Spleen (tissue), 11 donors: ENCODE data around the gene MDH1. TPM values are rescaled to one million over a fixed set of nuclear protein-coding genes. Genes with fewer than 3 reads are reported as not detected.
"Not testable (repeated sequence)": the region's sequence is repeated elsewhere in the genome, so short reads cannot be mapped to it uniquely, and the experiment has no call there.

ENCODE experiments used
- DNase-seq: peaks from one replicate; pipeline ENCODE4 v3.0.0-alpha.2; 2020
- H3K27ac ChIP-seq, 8 donors: fragments of 200-600 bp; sonication (generic) in 7 of 8; 1 replicate in 4 of 8; 2 replicates in 4 of 8; pipeline versions ENCODE4 v1.5.0 to v1.8.0; 2016 to 2021; ENCODE audit warnings: inconsistent platforms in 4 of 8, mild to moderate bottlenecking in 4 of 8, moderate library complexity in 1 of 8
- H3K27me3 ChIP-seq, 7 donors: fragments of 200-600 bp; sonication (generic) in 6 of 7; replicated peaks in 1 of 7; 1 replicate in 4 of 7; 2 replicates in 3 of 7; pipeline versions ENCODE4 v1.5.0 to v1.8.0; 2016 to 2021; ENCODE audit warnings: inconsistent platforms in 3 of 7, mild to moderate bottlenecking in 1 of 7
- H3K36me3 ChIP-seq, 6 donors: fragments of 200-600 bp; sonication (generic) in 5 of 6; 1 replicate in 4 of 6; 2 replicates in 2 of 6; pipeline versions ENCODE4 v1.5.0 to v1.8.0; 2016 to 2021; ENCODE audit warnings: inconsistent platforms in 2 of 6
- H3K4me1 ChIP-seq, 6 donors: fragments of 200-600 bp; sonication (generic) in 5 of 6; 1 replicate in 3 of 6; 2 replicates in 3 of 6; pipeline versions ENCODE4 v1.5.0 to v1.8.0; 2016 to 2021; ENCODE audit warnings: inconsistent platforms in 3 of 6
- H3K4me3 ChIP-seq, 8 donors: fragments of 200-600 bp; sonication (generic) in 7 of 8; 1 replicate in 4 of 8; 2 replicates in 4 of 8; pipeline versions ENCODE4 v1.5.0 to v1.8.0; 2016 to 2021; ENCODE audit warnings: inconsistent platforms in 4 of 8, mild to moderate bottlenecking in 4 of 8, moderate library complexity in 2 of 8
- H3K9me3 ChIP-seq, 8 donors: fragments of 200-600 bp; sonication (generic) in 7 of 8; 1 replicate in 4 of 8; 2 replicates in 4 of 8; pipeline versions ENCODE4 v1.5.0 to v1.8.0; 2016 to 2021; ENCODE audit warnings: inconsistent platforms in 4 of 8
- CTCF ChIP-seq, 11 experiments: fragments of 200-600 bp in 7 of 11; fragments of 450-650 bp in 4 of 11; sonication (generic) in 4 of 11; IDR thresholded peaks in 8 of 11; conservative IDR thresholded peaks in 3 of 11; 1 replicate in 7 of 11; 2 replicates in 4 of 11; pipeline versions ENCODE4 v1.4.0 to v1.8.0; 2016 to 2021; ENCODE audit warnings: antibody characterized with exemption in 11 of 11, inconsistent platforms in 4 of 11, mild to moderate bottlenecking in 1 of 11
- POLR2A ChIP-seq, 3 donors: fragments of 450-650 bp; IDR thresholded peaks; one replicate each; pipeline ENCODE4 v1.5.1; 2017; ENCODE audit warnings: antibody characterized with exemption in 3 of 3, mild to moderate bottlenecking in 1 of 3
- POLR2AphosphoS5 ChIP-seq, 3 donors: sonication (generic); formaldehyde crosslinking; IDR thresholded peaks; one replicate each; pipeline ENCODE4 v1.5.1; 2017; ENCODE audit warnings: antibody characterized with exemption in 3 of 3
- WGBS, 5 donors: extraction: QIAGEN DNeasy Blood & Tissue Kit in 3 of 5; methylation state at CpG; one replicate each; pipeline versions ENCODE4 v1.1.5 to v1.1.7; 2013 to 2018; 5-methylcytosine and 5-hydroxymethylcytosine counted together
- intact Hi-C: fragments of 100-400 bp; cut with DNase I; formaldehyde crosslinking; loops from one replicate; pipeline ENCODE4 v1.15.0; 2023; ENCODE audit warnings: low total_unique reads
- polyA plus RNA-seq, 3 donors: library from polyadenylated mRNA; stranded (reverse); fragments of 200-250 nt; gene quantifications; one replicate each; pipeline ENCODE4 v1.2.1, GENCODE V29; 2013
- total RNA-seq, 7 donors: library from RNA; depleted of rRNA in 3 of 7; stranded (reverse); fragments of >200 nt in 3 of 7; fragmentation: NEBNext Ultra II Directional in 4 of 7; extraction: Animal tissue kit (Norgen Biotek cat#: 25700) in 4 of 7; gene quantifications; one replicate each; pipeline versions ENCODE4 v1.1.0 to v1.2.1, GENCODE V29; 2016 to 2021
- donor health status: healthy with polysubstance abuse.
- donor health status: DM: no; HTN: no; CAD: no; lungs with moderate emphysema.
- donor health status: DM: no; HTN: no; CAD: no.
- donor health status: Bipolar disorder and iron deficiency.
- donor health status: healthy.
- donor health status: DM: no; HTN: no; CAD: no.
- donor health status: DM: yes; HTN: yes; CAD: no.

Gene MDH1
- total and polyA plus RNA-seq, 10 donors, result 90.3 to 196 (median 98.1) TPM

DNA sequence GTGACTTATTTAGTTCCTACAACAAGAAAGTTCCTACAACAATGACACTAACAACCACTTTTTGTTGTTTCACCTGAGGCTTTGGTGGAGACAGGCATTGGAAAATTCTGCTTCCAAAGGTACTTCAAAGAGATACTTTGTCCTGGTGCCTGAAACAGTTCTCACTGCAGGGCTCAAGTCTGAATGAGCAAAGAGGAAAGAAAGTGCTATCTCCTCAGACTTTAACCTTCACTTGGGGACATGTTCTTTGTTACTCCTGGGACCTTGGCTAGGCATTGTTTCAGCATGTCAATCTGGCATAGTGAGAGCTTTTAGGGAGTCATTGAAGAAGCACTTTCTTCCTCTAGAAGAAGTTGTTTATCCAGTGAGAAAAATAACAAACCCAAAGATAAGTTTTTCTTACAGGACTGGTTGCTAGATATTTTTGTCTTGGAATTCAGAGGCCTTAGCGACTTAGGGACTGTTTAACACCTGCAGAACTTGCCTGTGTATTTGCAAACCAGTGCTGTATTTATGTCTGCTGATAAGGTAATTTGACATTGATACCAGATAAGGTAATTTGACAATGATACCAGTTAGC lies 12.2 kb downstream of the MDH1 start:
- Histone ChIP-seq H3K27ac (no peak overlapping the region), H3K4me3 (no peak overlapping the region), H3K27me3 (no peaks in the 10 kb centered on the region), H3K9me3 (no peaks in the 10 kb centered on the region), H3K4me1 (peaks cover 0 to 6% (median 0%) of the 10 kb centered on the region in 6 donors), H3K36me3 (peaks cover 0 to 100% (median 74%) of the 10 kb centered on the region in 6 donors)
- TF ChIP-seq POLR2A (IDR thresholded peaks at IDR 0.05), result no peak
- TF ChIP-seq CTCF (IDR thresholded peaks at IDR 0.05 in 8 of 11, conservative IDR thresholded peaks at IDR 0.05 in 3 of 11), result no peak
- no peak for TF ChIP-seq POLR2AphosphoS5 (IDR thresholded peaks at IDR 0.05)
- 88 to 95% (median 93%) methylated on average over 1 of the region's 1 CpG for WGBS, 5 donors
- intact Hi-C loops, result no loop called here
- DNase-seq, result no peak

DNA sequence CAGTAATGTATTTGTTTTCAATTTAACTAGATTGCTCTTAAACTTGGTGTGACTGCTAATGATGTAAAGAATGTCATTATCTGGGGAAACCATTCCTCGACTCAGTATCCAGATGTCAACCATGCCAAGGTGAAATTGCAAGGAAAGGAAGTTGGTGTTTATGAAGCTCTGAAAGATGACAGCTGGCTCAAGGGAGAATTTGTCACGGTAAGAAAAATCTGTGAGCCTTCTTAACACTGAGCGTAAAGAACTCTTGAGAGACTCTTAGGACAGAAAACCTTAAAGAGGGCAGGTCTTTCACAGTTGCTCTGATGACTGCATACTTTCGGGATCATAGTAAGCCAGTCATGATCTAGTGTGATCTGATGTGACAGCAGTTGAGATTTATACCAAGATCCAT lies 15.9 kb downstream of the MDH1 start:
- no peak for DNase-seq
- Histone ChIP-seq H3K9me3 (no peaks in the 10 kb centered on the region), H3K36me3 (peaks cover 3 to 88% (median 71%) of the 10 kb centered on the region in 6 donors), H3K4me1 (no peaks in the 10 kb centered on the region), H3K27ac (no peak overlapping the region), H3K4me3 (no peak overlapping the region), H3K27me3 (no peaks in the 10 kb centered on the region)
- intact Hi-C loops, result no loop called here
- 88 to 96% (median 93%) methylated on average over 4 of the region's 4 CpGs for WGBS, 5 donors
- TF ChIP-seq POLR2A (IDR thresholded peaks at IDR 0.05) (no peak), CTCF (IDR thresholded peaks at IDR 0.05 in 8 of 11, conservative IDR thresholded peaks at IDR 0.05 in 3 of 11) (no peak), POLR2AphosphoS5 (IDR thresholded peaks at IDR 0.05) (no peak)

DNA sequence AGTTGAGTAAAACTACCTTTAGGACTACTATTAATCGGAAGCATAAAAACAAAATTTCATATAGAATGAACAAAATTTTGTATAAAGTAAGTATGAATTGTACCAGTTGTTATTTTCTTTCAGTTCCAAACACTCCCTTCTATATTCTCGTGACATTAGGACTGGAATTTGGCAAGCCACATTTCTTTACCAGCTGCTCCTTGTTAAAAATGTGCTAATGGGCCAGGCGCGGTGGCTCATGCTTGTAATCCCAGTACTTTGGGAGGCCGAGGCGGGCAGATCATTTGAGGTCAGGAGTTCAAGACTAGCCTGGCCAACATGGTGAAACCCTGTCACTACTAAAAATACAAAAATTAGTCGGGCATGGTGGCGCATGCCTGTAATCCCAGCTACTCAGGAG lies 20.1 kb downstream of the MDH1 start:
- intact Hi-C loops, result not testable (repeated sequence)

DNA sequence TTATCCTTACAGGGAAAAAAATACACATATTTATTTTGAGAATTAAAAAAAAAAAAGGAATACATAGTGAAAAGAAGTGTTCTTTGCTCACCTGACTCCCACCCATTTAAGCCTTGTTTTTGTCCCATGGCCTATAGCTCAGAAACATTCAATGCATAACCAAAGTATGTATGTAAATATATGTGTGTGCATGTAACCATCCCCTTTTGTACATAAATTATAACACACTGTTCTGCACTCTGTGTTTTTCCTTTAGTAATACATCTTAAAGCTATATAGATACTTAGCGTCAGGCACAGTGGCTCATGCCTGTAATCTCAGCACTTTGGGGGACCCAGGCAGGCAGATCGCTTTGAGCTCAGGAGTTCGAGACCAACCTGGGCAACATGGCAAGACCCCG lies 21.8 kb downstream of the MDH1 start:
- Histone ChIP-seq H3K9me3 (no peaks in the 10 kb centered on the region), H3K36me3 (peaks cover 3 to 29% (median 23%) of the 10 kb centered on the region in 6 donors), H3K27ac (no peak overlapping the region), H3K27me3 (no peaks in the 10 kb centered on the region), H3K4me3 (no peak overlapping the region), H3K4me1 (no peaks in the 10 kb centered on the region)
- intact Hi-C loops, result no loop called here
- 93 to 96% (median 95%) methylated on average over 4 of the region's 4 CpGs for WGBS, 5 donors
- TF ChIP-seq POLR2AphosphoS5 (IDR thresholded peaks at IDR 0.05), result no peak
- no peak for TF ChIP-seq CTCF (IDR thresholded peaks at IDR 0.05 in 8 of 11, conservative IDR thresholded peaks at IDR 0.05 in 3 of 11)
- no peak for TF ChIP-seq POLR2A (IDR thresholded peaks at IDR 0.05)
- no peak for DNase-seq

More for the DNA sequence above, 20.1 kb downstream of the MDH1 start:
- not testable (repeated sequence) for H3K4me3 ChIP-seq, H3K27ac ChIP-seq, H3K27me3 ChIP-seq, DNase-seq, H3K4me1 ChIP-seq, H3K9me3 ChIP-seq
- WGBS, 5 donors, result 70 to 78% (median 77%) methylated on average over 8 of the region's 8 CpGs
- peaks cover 3 to 46% (median 39%) of the 10 kb centered on the region in 6 donors for H3K36me3 ChIP-seq
